ENCODE data around the gene RAB3C. TPM values are rescaled to one million over a fixed set of nuclear protein-coding genes. Genes with fewer than 3 reads are reported as not detected.

Gene RAB3C
- polyA plus RNA-seq, 4 donors: 0.22 to 6.5 (median 2.9) TPM

DNA sequence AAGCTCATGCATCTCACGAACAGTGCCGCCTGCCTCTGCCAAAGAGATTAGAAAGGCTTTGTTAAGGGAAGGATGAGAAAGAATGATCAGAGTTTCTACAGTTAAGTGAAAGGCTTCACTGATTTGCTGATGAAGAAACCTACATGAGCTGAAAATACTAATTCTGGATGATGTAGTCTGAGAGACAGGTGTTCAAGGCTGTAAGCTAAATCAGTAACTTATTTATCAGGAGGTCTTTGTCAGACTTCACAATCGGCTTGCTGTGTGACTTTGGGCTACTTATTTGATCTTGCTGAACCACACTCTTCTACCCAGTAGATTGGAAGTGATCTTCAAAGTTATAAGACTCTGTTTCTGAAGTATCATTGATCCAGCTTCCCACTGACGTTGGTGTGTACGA is 264.2 kb downstream of the RAB3C start:
- no peaks in the 10 kb centered on the region for H3K9me3 ChIP-seq (ENCODE audit: control insufficient read depth in 2 of 2, insufficient read depth in 1 of 2, low read depth in 1 of 2, low read length in 1 of 2)
- H3K27me3 ChIP-seq (ENCODE audit: control insufficient read depth in 3 of 3, insufficient read depth in 3 of 3, low read length in 3 of 3): no peaks in the 10 kb centered on the region
- no peak for DNase-seq
- FAIRE-seq: no peak
- H3K36me3 ChIP-seq (ENCODE audit: control insufficient read depth in 3 of 3, insufficient read depth in 2 of 3, low read depth in 1 of 3, low read length in 3 of 3): no peaks in the 10 kb centered on the region
- H3K27ac ChIP-seq (ENCODE audit: low read depth in 1 of 3, low read length in 2 of 3): no peak overlapping the region
- 64 to 77% (median 69%) methylated on average over 5 of the region's 5 CpGs for WGBS, 3 donors
- no peaks in the 10 kb centered on the region for H3K4me1 ChIP-seq (ENCODE audit: control insufficient read depth in 3 of 3, insufficient read depth in 2 of 3, low read depth in 1 of 3, low read length in 2 of 3)
- H3K4me3 ChIP-seq (ENCODE audit: low read depth in 1 of 3, low read length in 3 of 3): no peak overlapping the region

- Histone ChIP-seq H3K4me3 (ENCODE audit: low read depth in 1 of 3, low read length in 3 of 3) (no peak overlapping the region), H3K36me3 (ENCODE audit: control insufficient read depth in 3 of 3, insufficient read depth in 2 of 3, low read depth in 1 of 3, low read length in 3 of 3) (no peaks in the 10 kb centered on the region), H3K4me1 (ENCODE audit: control insufficient read depth in 3 of 3, insufficient read depth in 2 of 3, low read depth in 1 of 3, low read length in 2 of 3) (no peaks in the 10 kb centered on the region), H3K27me3 (ENCODE audit: control insufficient read depth in 3 of 3, insufficient read depth in 3 of 3, low read length in 3 of 3) (no peaks in the 10 kb centered on the region), H3K27ac (ENCODE audit: low read depth in 1 of 3, low read length in 2 of 3) (no peak overlapping the region), H3K9me3 (ENCODE audit: control insufficient read depth in 2 of 2, insufficient read depth in 1 of 2, low read depth in 1 of 2, low read length in 1 of 2) (no peaks in the 10 kb centered on the region)
- 11 to 47% (median 26%) methylated on average over 1 of the region's 1 CpG for WGBS, 3 donors
- no peak for DNase-seq
- FAIRE-seq: no peak
Observed at GRCh38 chr5:58849223-58849622, 266.3 kb downstream of the RAB3C start.

GRCh38 chr5:58849921-58850667 is 267.2 kb downstream of the RAB3C start:
- DNase-seq (peak; percentile 22 to 63), FAIRE-seq (no peak)
- no peak overlapping the region for H3K27ac ChIP-seq (ENCODE audit: low read depth in 1 of 3, low read length in 2 of 3)
- WGBS, 3 donors: 12 to 21% (median 20%) methylated on average over 3 of the region's 3 CpGs
- H3K9me3 ChIP-seq (ENCODE audit: control insufficient read depth in 2 of 2, insufficient read depth in 1 of 2, low read depth in 1 of 2, low read length in 1 of 2): no peaks in the 10 kb centered on the region
- H3K27me3 ChIP-seq (ENCODE audit: control insufficient read depth in 3 of 3, insufficient read depth in 3 of 3, low read length in 3 of 3): no peaks in the 10 kb centered on the region
- H3K4me1 ChIP-seq (ENCODE audit: control insufficient read depth in 3 of 3, insufficient read depth in 2 of 3, low read depth in 1 of 3, low read length in 2 of 3): no peaks in the 10 kb centered on the region
- H3K4me3 ChIP-seq (ENCODE audit: low read depth in 1 of 3, low read length in 3 of 3): no peak overlapping the region
- no peaks in the 10 kb centered on the region for H3K36me3 ChIP-seq (ENCODE audit: control insufficient read depth in 3 of 3, insufficient read depth in 2 of 3, low read depth in 1 of 3, low read length in 3 of 3)

GRCh38 chr5:58851153-58851552 is 268.3 kb downstream of the RAB3C start:
- 71 to 75% (median 71%) methylated on average over 7 of the region's 7 CpGs for WGBS, 3 donors

GRCh38 chr5:58851571-58851970 is 268.7 kb downstream of the RAB3C start:
- H3K4me1 ChIP-seq (ENCODE audit: control insufficient read depth in 3 of 3, insufficient read depth in 2 of 3, low read depth in 1 of 3, low read length in 2 of 3): no peaks in the 10 kb centered on the region
- 89 to 94% (median 90%) methylated on average over 5 of the region's 5 CpGs for WGBS, 3 donors
- no peak for DNase-seq
- H3K27ac ChIP-seq (ENCODE audit: low read depth in 1 of 3, low read length in 2 of 3): no peak overlapping the region
- H3K27me3 ChIP-seq (ENCODE audit: control insufficient read depth in 3 of 3, insufficient read depth in 3 of 3, low read length in 3 of 3): peaks cover 0 to 1% (median 0%) of the 10 kb centered on the region in 3 donors
- FAIRE-seq: no peak
- H3K9me3 ChIP-seq (ENCODE audit: control insufficient read depth in 2 of 2, insufficient read depth in 1 of 2, low read depth in 1 of 2, low read length in 1 of 2): no peaks in the 10 kb centered on the region
- no peak overlapping the region for H3K4me3 ChIP-seq (ENCODE audit: low read depth in 1 of 3, low read length in 3 of 3)
- H3K36me3 ChIP-seq (ENCODE audit: control insufficient read depth in 3 of 3, insufficient read depth in 2 of 3, low read depth in 1 of 3, low read length in 3 of 3): no peaks in the 10 kb centered on the region

More at GRCh38 chr5:58851153-58851552, 268.3 kb downstream of the RAB3C start:
- no peaks in the 10 kb centered on the region for H3K27me3 ChIP-seq (ENCODE audit: control insufficient read depth in 3 of 3, insufficient read depth in 3 of 3, low read length in 3 of 3)
- no peak overlapping the region for H3K4me3 ChIP-seq (ENCODE audit: low read depth in 1 of 3, low read length in 3 of 3)
- DNase-seq: no peak
- FAIRE-seq: no peak
- H3K4me1 ChIP-seq (ENCODE audit: control insufficient read depth in 3 of 3, insufficient read depth in 2 of 3, low read depth in 1 of 3, low read length in 2 of 3): no peaks in the 10 kb centered on the region
- H3K27ac ChIP-seq (ENCODE audit: low read depth in 1 of 3, low read length in 2 of 3): no peak overlapping the region
- no peaks in the 10 kb centered on the region for H3K36me3 ChIP-seq (ENCODE audit: control insufficient read depth in 3 of 3, insufficient read depth in 2 of 3, low read depth in 1 of 3, low read length in 3 of 3)
- H3K9me3 ChIP-seq (ENCODE audit: control insufficient read depth in 2 of 2, insufficient read depth in 1 of 2, low read depth in 1 of 2, low read length in 1 of 2): no peaks in the 10 kb centered on the region

DNA sequence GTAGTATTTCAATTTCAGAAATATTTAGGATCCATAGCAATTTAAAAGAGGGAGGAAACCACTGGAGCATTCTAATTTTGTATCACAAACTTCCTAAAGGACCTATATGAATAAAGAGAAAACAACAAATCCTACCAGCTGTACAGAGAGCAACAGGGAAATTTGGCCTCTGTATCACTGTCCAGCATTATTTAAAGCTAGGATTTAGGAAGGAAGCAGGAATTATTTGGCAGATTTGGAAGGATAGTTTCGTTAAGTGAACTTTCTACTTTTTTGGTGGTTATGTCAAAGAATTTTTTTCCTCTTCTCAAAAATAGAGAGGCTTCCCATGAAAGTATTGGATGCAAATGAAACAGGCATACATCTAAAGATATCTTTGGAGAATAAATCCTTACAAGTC is 269.7 kb downstream of the RAB3C start:
- no peaks in the 10 kb centered on the region for H3K9me3 ChIP-seq (ENCODE audit: control insufficient read depth in 2 of 2, insufficient read depth in 1 of 2, low read depth in 1 of 2, low read length in 1 of 2)
- DNase-seq: no peak
- peaks cover 0 to 2% (median 0%) of the 10 kb centered on the region in 3 donors for H3K27me3 ChIP-seq (ENCODE audit: control insufficient read depth in 3 of 3, insufficient read depth in 3 of 3, low read length in 3 of 3)
- WGBS, 3 donors: 67 to 72% (median 69%) methylated on average over 1 of the region's 1 CpG
- no peak overlapping the region for H3K4me3 ChIP-seq (ENCODE audit: low read depth in 1 of 3, low read length in 3 of 3)
- no peak for FAIRE-seq
- no peaks in the 10 kb centered on the region for H3K4me1 ChIP-seq (ENCODE audit: control insufficient read depth in 3 of 3, insufficient read depth in 2 of 3, low read depth in 1 of 3, low read length in 2 of 3)
- H3K27ac ChIP-seq (ENCODE audit: low read depth in 1 of 3, low read length in 2 of 3): no peak overlapping the region
- no peaks in the 10 kb centered on the region for H3K36me3 ChIP-seq (ENCODE audit: control insufficient read depth in 3 of 3, insufficient read depth in 2 of 3, low read depth in 1 of 3, low read length in 3 of 3)

DNA sequence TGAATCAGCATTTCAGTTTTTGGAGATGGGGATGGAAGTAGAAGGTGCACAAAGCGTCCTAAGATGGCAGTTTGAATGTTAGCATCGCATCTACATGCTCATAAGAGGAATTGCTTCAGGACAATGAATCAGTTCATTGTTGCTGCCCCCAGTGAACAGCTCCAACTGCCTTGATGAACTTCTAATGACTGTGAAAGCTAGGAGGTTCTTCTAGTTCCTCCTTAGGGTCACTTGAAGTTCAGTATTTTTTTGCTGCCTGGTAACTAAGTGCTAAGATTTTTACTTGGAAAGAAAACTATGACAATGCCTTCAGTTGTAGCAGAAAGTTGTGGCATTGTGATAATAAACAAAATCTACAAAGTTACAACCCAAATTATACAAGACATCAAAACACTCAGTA is 271.6 kb downstream of the RAB3C start:
- no peak for DNase-seq
- no peak overlapping the region for H3K4me3 ChIP-seq (ENCODE audit: low read depth in 1 of 3, low read length in 3 of 3)
- no peaks in the 10 kb centered on the region for H3K4me1 ChIP-seq (ENCODE audit: control insufficient read depth in 3 of 3, insufficient read depth in 2 of 3, low read depth in 1 of 3, low read length in 2 of 3)
- 91 to 92% (median 91%) methylated on average over 2 of the region's 2 CpGs for WGBS, 3 donors
- FAIRE-seq: no peak
- peaks cover 0 to 2% (median 0%) of the 10 kb centered on the region in 3 donors for H3K27me3 ChIP-seq (ENCODE audit: control insufficient read depth in 3 of 3, insufficient read depth in 3 of 3, low read length in 3 of 3)
- H3K36me3 ChIP-seq (ENCODE audit: control insufficient read depth in 3 of 3, insufficient read depth in 2 of 3, low read depth in 1 of 3, low read length in 3 of 3): no peaks in the 10 kb centered on the region
- H3K27ac ChIP-seq (ENCODE audit: low read depth in 1 of 3, low read length in 2 of 3): no peak overlapping the region
- H3K9me3 ChIP-seq (ENCODE audit: control insufficient read depth in 2 of 2, insufficient read depth in 1 of 2, low read depth in 1 of 2, low read length in 1 of 2): no peaks in the 10 kb centered on the region

- H3K36me3 ChIP-seq (ENCODE audit: control insufficient read depth in 3 of 3, insufficient read depth in 2 of 3, low read depth in 1 of 3, low read length in 3 of 3): no peaks in the 10 kb centered on the region
- no peak for FAIRE-seq
Observed at GRCh38 chr5:58855851-58856739, 273.2 kb downstream of the RAB3C start.

More at GRCh38 chr5:58855851-58856739, 273.2 kb downstream of the RAB3C start:
- Histone ChIP-seq H3K27me3 (ENCODE audit: control insufficient read depth in 3 of 3, insufficient read depth in 3 of 3, low read length in 3 of 3) (peaks cover 0 to 2% (median 0%) of the 10 kb centered on the region in 3 donors), H3K4me1 (ENCODE audit: control insufficient read depth in 3 of 3, insufficient read depth in 2 of 3, low read depth in 1 of 3, low read length in 2 of 3) (no peaks in the 10 kb centered on the region), H3K4me3 (ENCODE audit: low read depth in 1 of 3, low read length in 3 of 3) (no peak overlapping the region), H3K9me3 (ENCODE audit: control insufficient read depth in 2 of 2, insufficient read depth in 1 of 2, low read depth in 1 of 2, low read length in 1 of 2) (no peaks in the 10 kb centered on the region), H3K27ac (ENCODE audit: low read depth in 1 of 3, low read length in 2 of 3) (no peak overlapping the region)
- DNase-seq: no peak
- 32 to 60% (median 38%) methylated on average over 8 of the region's 8 CpGs for WGBS, 3 donors

All from small intestine (tissue), 7 donors.